ENCODE data around the gene SYF2. TPM values are rescaled to one million over a fixed set of nuclear protein-coding genes. Genes with fewer than 3 reads are reported as not detected.

The SYF2 gene
- total RNA-seq, 1 donor from 2014 or later = 41.4 TPM

DNA sequence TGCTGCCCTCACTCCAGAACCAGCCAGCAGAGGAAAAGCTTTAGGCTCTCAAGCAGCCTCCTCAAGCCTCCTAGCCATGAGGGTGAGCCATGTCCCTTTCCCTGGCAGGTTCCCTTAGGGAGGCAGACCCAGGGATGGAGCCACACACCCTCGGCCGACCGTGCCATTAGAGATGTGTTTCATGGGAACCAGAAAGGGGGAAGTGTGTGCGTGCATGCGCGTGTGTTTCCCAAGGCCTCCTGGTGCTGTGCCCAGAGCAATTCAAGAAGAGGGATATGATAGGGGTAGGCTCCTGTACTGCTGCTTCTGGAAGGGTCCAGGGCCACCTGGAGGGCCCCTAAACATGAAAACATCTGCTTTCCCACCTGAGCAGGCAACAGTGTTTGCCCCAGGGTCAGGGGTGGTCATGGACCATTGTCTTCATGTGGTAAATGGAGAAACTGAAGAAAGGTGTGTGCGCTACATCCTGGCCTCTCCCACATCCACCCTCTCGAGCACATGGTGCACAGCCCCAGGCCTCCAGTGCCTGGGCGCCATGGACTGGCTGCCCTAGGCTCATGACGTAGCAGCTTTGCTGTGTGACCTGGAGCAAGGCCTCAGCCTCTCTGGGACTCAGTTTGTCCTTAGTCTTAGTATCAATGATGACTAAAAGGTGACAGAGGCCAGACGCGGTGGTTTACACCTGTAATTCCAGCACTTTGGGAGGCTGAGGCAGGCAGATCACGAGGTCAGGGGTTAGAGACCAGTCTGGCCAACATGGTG is 48.1 kb downstream of the SYF2 start:
- intact Hi-C loops (cut with micrococcal nuclease) = no loop called here
- Mint-ChIP-seq H3K27ac (no peak overlapping the region), H3K27me3 (ENCODE audit: insufficient read depth) (peaks cover 7% of the 10 kb centered on the region), H3K36me3 (ENCODE audit: low read depth) (no peaks in the 10 kb centered on the region), H3K9me3 (no peaks in the 10 kb centered on the region), H3K4me1 (ENCODE audit: low read depth) (no peaks in the 10 kb centered on the region), H3K4me3 (no peak overlapping the region)
- no peak for DNase-seq (ENCODE audit: low spot score)

GRCh38 chr1:25183126-25183980 is 48.9 kb downstream of the SYF2 start:
- DNase-seq (ENCODE audit: low spot score) = no peak
- H3K9me3 Mint-ChIP-seq = no peaks in the 10 kb centered on the region
- H3K27ac Mint-ChIP-seq = no peak overlapping the region
- no peak overlapping the region for H3K4me3 Mint-ChIP-seq
- H3K27me3 Mint-ChIP-seq (ENCODE audit: insufficient read depth) = peaks cover 11% of the 10 kb centered on the region
- intact Hi-C loops (cut with micrococcal nuclease) = no loop called here
- no peaks in the 10 kb centered on the region for H3K36me3 Mint-ChIP-seq (ENCODE audit: low read depth)
- no peaks in the 10 kb centered on the region for H3K4me1 Mint-ChIP-seq (ENCODE audit: low read depth)

DNA sequence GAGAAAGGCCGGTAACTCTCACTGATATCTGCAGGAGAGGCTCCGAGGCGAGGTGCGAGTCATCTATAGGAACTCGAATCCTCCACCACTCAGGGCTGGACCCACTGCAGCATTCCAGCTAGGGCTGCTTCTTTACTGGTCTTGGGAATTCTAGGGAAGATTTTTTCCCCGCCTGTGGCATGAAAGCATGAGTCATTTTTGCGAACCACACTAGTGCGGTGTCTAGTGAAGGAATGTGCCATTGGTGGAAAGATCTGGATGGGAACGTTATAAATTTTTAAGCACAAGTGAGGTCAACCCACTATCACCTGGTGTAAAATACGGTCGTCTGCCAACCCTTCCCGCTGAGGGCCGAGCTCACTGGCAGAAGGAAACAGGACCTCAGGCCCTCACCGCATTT is 49.7 kb downstream of the SYF2 start:
- no peaks in the 10 kb centered on the region for H3K36me3 Mint-ChIP-seq (ENCODE audit: low read depth)
- H3K4me3 Mint-ChIP-seq = no peak overlapping the region
- no peak overlapping the region for H3K27ac Mint-ChIP-seq
- no peaks in the 10 kb centered on the region for H3K4me1 Mint-ChIP-seq (ENCODE audit: low read depth)
- intact Hi-C loops (cut with micrococcal nuclease) = no loop called here
- peaks cover 11% of the 10 kb centered on the region for H3K27me3 Mint-ChIP-seq (ENCODE audit: insufficient read depth)
- H3K9me3 Mint-ChIP-seq = no peaks in the 10 kb centered on the region
- no peak for DNase-seq (ENCODE audit: low spot score)

GRCh38 chr1:25180996-25181395 is 51.3 kb downstream of the SYF2 start:
- Mint-ChIP-seq H3K9me3 (peaks cover 10% of the 10 kb centered on the region), H3K4me1 (ENCODE audit: low read depth) (no peaks in the 10 kb centered on the region), H3K36me3 (ENCODE audit: low read depth) (peaks cover 3% of the 10 kb centered on the region), H3K4me3 (no peak overlapping the region), H3K27ac (no peak overlapping the region), H3K27me3 (ENCODE audit: insufficient read depth) (peaks cover 14% of the 10 kb centered on the region)
- no peak for DNase-seq (ENCODE audit: low spot score)
- intact Hi-C loops (cut with micrococcal nuclease) = no loop called here

DNA sequence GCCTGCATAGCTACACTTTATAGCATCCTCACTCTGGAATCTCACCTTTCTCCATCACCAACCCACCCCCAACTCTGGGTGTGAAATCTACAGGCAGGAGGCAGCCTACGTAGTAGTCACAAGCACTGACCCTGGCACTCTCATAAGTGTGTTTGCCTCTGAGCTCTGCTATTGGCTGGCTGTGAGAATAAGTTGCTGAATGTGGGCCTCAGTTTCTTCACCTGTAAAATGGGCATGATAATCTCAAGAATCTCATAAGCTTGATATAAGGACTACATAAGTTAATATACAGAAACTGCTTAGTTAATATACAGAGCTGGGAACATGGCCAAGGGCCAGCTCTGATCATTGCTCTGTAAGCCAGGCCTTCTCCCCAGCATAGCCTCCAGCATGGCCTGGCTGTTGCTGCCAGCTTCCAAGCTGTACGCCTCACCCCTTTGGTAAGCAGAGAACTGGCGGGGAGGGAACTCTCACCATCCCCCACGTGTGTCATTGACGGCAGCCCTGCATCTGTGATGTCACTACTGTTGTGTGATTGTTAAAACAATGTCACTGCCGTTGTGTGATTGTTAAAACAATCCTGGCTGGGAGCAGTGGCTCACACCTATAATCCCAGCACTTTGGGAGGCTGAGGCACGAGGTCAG is 53.3 kb downstream of the SYF2 start:
- Mint-ChIP-seq H3K36me3 (ENCODE audit: low read depth) (peaks cover 3% of the 10 kb centered on the region), H3K4me1 (ENCODE audit: low read depth) (no peaks in the 10 kb centered on the region), H3K4me3 (no peak overlapping the region), H3K27me3 (ENCODE audit: insufficient read depth) (peaks cover 14% of the 10 kb centered on the region), H3K9me3 (peaks cover 10% of the 10 kb centered on the region), H3K27ac (no peak overlapping the region)
- DNase-seq (ENCODE audit: low spot score) = no peak
- intact Hi-C loops (cut with micrococcal nuclease) = no loop called here

GRCh38 chr1:25174730-25175612 is 57.3 kb downstream of the SYF2 start:
- H3K4me1 Mint-ChIP-seq (ENCODE audit: low read depth) = no peaks in the 10 kb centered on the region
- peaks cover 3% of the 10 kb centered on the region for H3K36me3 Mint-ChIP-seq (ENCODE audit: low read depth)
- H3K27me3 Mint-ChIP-seq (ENCODE audit: insufficient read depth) = peaks cover 11% of the 10 kb centered on the region
- DNase-seq (ENCODE audit: low spot score) = no peak
- H3K4me3 Mint-ChIP-seq = no peak overlapping the region
- intact Hi-C loops (cut with micrococcal nuclease) = no loop called here
- H3K27ac Mint-ChIP-seq = no peak overlapping the region
- peaks cover 10% of the 10 kb centered on the region for H3K9me3 Mint-ChIP-seq

- intact Hi-C loops (cut with micrococcal nuclease) = no loop called here
- H3K4me1 Mint-ChIP-seq (ENCODE audit: low read depth) = no peaks in the 10 kb centered on the region
- no peak overlapping the region for H3K27ac Mint-ChIP-seq
- peaks cover 10% of the 10 kb centered on the region for H3K9me3 Mint-ChIP-seq
- no peak for DNase-seq (ENCODE audit: low spot score)
- peaks cover 11% of the 10 kb centered on the region for H3K27me3 Mint-ChIP-seq (ENCODE audit: insufficient read depth)
- peaks cover 3% of the 10 kb centered on the region for H3K36me3 Mint-ChIP-seq (ENCODE audit: low read depth)
- no peak overlapping the region for H3K4me3 Mint-ChIP-seq
Measured at GRCh38 chr1:25174363-25174729, 58.0 kb downstream of the SYF2 start.

GRCh38 chr1:25173809-25174340 is 58.4 kb downstream of the SYF2 start:
- Mint-ChIP-seq H3K9me3 (peaks cover 10% of the 10 kb centered on the region), H3K4me1 (ENCODE audit: low read depth) (no peaks in the 10 kb centered on the region), H3K4me3 (no peak overlapping the region), H3K27me3 (ENCODE audit: insufficient read depth) (peaks cover 10% of the 10 kb centered on the region), H3K27ac (no peak overlapping the region), H3K36me3 (ENCODE audit: low read depth) (peaks cover 3% of the 10 kb centered on the region)
- no peak for DNase-seq (ENCODE audit: low spot score)
- intact Hi-C loops (cut with micrococcal nuclease) = no loop called here

Other genes with a start within 250 kb of the SYF2 start
- gene RSRP1, start 15.0 kb upstream of the SYF2 start, total RNA-seq = 123 and 129 TPM in 2 replicates
- not detected in 2 replicates for gene RHD, start 40.0 kb upstream of the SYF2 start, total RNA-seq
- 99.8 and 102 TPM in 2 replicates for gene TMEM50A, start 105.8 kb upstream of the SYF2 start, total RNA-seq
- gene RHCE, start 188.3 kb upstream of the SYF2 start, total RNA-seq = 0.17 TPM in 1 of 2 replicates, not detected in the other
- 14.2 and 14.3 TPM in 2 replicates for gene MACO1, start 198.4 kb upstream of the SYF2 start, total RNA-seq